Measurements from ENCODE around the gene ESD.
"Not testable (repeated sequence)": the region's sequence is repeated elsewhere in the genome, so short reads cannot be mapped to it uniquely, and the experiment has no call there.

ESD gene

DNA sequence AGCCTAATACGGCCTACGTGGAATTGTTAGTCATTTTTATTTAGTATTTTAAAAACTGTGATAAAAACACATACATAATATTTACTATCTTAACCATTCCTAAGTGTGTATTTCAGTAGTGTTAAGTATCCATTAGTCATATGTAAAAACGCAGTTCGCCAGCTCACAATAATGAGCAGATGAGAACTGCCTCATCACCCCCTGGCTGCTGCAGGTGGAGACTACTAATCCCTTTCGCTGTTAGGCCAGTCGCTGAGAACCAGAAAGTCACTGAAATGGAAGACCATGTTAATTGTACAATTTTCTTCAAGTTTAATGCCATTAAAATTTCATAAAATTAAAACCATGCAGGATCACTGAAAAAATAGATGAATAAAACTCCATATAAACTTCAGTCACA, 1.6 kb downstream of the ESD start:
- DNase-seq (ENCODE audit: low read depth), result no peak

DNA sequence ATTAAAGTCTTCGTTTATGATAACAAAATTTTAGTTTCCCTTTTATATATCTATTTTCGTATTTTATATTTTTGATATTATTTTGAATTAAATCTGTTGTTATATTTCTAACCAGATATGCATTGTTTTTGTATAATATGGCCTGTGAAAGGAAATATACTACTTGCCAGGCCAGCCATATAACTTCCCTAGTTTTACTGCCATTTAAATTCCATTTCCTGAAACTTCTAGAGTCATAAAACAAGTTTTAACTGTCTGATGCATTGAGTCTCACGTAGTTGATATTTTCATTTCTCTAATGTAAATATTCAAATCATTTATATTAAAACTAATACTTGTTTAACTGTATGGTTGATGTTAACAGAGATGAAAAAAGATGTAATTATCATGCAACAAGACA, 13.5 kb downstream of the ESD start:
- DNase-seq (ENCODE audit: low read depth), result no peak

DNA sequence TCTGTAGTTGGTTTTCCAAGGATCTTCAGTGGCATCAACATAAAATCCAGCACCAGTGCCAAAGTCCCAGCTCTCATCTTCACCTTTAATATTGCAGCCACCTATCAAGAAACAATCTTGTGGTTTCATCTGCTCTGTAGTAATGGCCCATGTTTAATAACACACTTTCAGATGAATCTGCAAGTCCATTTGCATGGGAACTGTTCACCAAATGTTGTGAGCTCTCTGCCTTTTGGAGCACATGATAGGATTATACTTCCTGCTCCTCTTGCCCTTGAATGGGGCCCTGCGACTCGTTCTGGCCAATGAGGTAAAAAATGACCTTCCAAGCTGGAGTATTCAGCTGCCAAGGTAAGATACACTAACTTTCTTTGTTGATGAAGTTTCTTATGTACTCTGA, 14.3 kb downstream of the ESD start:
- no peak for DNase-seq (ENCODE audit: low read depth)

DNA sequence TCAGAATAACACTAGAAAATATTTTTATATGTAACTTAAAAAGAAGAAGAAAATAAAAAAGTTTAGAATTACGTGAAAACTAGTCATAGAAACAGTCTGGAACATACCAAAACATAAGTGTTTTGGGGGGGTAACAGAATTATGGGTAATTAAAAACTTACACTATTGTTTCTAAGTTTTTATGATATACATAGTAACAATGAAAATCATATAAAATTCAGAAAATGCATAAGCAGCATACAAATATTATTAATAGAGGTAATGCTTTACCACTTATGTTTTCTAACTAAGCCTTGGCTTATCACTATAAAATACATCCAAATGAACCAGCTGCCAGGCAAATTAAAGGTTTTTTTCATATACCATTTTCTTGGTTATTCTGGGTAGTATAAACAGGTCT, 14.9 kb downstream of the ESD start:
- no peak for DNase-seq (ENCODE audit: low read depth)

DNA sequence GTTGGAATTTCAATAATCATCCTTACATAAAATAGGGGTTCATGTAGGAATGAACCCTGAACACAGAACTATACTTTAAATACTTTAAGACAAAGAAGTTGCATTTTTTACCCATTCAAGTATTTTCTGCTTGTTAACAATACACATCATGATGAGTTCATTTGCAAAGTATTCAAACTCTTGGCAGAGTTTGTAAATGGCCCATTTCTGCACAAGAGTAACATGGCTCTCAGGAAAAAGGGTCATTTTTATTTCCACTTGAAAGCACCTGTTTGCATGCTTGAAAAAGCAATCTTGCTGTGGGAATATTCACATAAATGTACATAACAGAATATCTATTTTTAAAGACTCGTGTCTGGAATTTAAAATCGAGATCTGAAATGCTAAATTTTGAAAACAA, 18.1 kb downstream of the ESD start:
- DNase-seq (ENCODE audit: low read depth), result no peak

DNA sequence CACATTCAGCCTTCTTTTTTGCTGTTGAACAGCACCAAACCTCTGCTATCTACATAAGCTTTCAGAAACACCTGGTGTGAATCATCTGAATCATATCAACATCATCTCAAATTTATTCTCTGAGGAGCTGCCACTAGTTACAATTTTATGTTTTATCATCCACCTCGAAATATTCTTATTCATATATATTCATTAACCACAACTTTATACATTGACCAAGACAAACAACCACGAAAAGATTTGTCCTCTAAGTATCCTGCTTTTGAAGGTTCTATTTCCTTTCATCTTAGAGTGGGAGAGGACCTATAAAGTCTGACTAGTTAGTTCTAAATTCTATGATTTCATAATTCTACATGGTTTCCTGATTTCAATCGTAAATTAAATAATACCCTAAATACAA, 18.9 kb downstream of the ESD start:
- no peak for DNase-seq (ENCODE audit: low read depth)

DNA sequence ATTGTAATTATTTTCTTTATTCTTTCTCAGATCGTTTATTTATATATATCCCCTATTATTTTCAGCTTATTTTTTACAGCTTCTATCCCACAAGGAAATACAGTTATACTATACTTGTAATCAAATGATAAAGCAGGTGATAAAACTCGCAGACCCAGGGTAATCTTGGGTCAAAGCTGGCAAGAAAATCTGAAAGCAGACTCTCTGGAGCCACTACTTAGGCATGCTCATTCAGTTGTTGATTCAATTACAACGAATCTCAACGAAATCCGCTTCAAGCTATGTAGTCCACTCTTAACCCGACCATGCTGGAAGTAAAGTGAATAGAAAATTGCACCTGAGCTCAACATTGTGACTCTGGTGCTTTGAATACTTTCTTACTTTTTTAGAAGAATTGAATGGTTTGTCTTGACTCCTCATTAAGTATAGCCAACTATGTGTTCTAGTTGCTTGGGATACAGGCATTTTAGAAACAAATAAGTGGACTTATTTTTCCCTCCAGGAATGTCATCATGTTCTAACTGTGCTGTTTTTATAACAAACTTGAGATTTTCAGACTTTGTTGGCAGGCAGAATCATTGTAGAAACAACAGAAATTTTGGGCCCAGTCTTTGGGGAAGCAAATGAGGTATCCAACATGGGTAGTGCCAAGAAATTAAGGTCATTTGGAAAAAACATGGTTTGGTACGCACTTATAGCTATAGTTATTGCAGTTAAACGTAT, 21.4 kb downstream of the ESD start:
- DNase-seq (ENCODE audit: low read depth), result no peak

DNA sequence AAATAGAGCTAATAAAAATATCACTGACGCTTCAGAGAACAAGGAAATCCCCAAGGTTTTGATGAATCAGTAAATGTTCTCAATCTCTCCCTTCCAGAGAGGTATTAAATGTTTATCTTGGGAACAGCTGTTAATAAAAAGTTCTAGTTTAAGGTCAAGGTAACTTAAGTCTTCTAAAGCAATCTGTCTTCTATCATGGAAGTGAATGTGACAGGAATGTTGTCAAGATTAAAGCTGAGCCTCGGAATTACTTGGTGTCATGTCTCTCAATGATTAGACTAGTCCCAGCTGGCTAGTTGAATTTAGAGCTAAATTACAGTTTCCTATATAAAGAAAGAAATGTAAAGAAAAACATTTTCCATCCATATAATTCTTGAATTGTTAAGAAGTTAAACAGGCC, 23.4 kb downstream of the ESD start:
- no peak for DNase-seq (ENCODE audit: low read depth)

DNA sequence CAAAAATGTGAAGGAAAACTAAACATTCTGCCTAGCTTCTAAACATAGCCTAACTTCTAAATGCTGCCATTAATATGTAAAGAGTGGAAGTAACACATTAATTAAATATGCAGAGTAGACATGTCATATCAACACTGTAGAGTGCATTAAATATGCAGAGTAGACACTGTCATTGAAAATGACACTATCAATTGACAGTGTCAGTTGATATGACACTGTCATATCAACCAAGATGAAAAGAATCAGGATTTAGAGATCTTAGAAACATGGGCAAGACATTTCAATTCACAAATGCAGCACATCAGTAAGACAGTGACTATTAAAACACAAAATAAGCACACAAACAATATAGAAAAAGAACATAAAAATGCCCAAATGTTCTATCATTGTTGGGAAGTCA, 25.3 kb downstream of the ESD start:
- no peak for DNase-seq (ENCODE audit: low read depth)

DNA sequence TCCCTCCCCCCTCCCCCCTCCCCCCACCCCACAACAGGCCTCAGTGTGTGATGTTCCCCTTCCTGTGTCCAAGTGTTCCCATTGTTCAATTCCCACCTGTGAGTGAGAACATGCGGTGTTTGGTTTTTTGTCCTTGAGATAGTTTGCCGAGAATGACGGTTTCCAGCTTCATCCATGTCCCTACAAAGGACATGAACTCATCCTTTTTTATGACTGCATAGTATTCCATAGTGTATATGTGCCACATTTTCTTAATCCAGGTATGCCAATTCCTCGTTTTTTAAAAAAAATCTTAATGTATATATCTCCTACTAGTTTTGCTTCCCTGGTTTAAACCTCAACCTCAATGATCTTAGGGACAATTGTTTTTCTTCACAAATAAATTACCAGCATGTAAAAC, 27.0 kb downstream of the ESD start:
- not testable (repeated sequence) for DNase-seq (ENCODE audit: low read depth)

DNA sequence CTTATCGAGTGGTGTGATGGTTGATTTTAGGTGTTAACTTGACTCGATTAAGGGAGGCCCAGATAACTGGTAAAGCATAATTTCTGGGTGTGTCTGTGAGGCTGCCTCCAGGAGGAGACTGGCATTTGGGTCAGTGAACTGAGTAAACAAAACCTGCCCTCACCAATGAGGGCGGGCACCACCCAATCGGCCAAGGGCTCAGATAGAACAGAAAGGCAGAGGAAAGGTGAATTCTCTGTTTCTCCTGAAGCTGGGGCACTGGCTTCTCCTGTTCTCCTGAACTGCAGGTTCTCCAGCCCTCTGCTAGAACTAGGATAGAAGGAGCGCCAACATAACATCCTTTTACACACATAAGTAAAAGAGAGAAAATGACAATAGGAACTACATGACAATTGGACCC, 35.1 kb downstream of the ESD start:
- DNase-seq (ENCODE audit: low read depth), result no peak

DNA sequence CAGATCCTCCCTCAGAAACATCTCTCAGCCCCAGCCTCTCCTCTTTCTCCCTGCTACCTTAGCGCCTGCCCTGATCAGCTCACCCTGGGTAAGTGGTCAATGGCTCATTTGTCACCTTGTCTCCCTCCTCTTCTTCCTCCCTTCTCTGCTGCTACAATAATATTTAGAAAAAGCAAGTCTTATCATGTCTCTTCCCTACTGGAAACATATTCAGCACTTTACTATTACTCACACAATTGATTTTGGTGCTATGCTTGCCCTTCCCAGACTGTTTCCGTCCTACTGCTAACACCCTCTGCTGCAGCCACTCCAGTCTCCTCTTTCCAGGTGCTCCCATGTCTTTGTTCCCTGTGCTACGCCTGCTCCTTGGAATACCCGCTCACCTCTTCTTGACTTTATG, 35.8 kb downstream of the ESD start:
- DNase-seq (ENCODE audit: low read depth), result no peak

DNA sequence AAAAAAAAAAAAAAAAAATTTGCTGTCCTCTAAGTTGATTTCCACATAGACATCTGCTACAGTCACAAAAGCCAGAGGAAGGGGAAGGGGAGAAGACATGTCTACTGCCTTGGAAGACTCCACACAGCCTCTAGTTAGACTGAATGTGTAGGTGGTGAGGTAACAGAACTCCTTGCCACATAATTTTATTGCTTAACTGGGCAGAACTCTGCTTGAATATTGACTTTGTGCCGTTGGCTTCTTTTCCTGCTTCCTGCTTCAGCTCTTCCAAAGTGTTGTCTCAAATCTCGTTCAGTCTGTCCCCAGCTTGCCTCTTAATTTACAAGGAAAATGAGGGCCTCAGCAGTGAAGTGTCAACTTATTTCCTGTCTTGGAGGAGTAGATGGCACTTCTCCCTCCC, 37.1 kb downstream of the ESD start:
- DNase-seq (ENCODE audit: low read depth), result no peak

DNA sequence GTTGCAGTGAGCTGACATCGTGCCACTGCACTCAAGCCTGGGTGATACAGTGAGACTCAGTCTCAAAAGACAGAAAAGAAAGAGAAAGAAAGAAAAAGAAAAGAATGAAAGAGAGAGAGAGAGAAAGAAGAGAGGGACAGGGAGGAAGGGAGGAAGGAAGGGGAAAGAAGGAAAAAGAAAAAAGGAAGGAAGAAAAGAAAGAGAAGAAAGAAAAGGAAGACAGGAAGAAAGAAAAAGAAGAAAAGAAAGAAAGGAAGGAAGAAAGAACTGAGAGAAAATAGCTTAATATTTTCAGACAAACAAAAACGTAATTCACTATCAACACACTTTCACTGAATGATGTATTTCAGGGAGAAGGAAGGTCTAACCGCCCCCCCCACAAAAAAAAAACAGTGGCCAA, 39.3 kb downstream of the ESD start:
- no peak for DNase-seq (ENCODE audit: low read depth)

DNA sequence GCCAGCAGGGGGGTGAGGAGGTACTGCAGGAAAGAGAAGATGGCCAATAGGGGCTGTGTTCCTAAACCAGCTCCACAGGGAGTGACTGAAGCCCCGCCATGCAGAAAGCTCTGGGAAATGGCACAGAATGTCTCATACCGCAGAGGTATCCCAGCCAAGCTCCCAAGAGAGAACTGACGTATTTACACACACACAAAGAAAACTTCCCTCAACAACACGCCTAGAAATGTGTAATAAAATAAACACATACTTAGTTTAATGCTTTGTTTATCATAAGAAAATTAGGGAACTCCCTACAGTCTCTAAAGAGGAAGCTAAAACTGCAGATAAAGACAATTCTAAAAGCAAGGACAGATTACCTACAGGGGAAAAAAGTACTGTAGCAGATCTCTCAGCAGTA, 40.0 kb downstream of the ESD start:
- DNase-seq (ENCODE audit: low read depth), result peak; percentile 21

DNA sequence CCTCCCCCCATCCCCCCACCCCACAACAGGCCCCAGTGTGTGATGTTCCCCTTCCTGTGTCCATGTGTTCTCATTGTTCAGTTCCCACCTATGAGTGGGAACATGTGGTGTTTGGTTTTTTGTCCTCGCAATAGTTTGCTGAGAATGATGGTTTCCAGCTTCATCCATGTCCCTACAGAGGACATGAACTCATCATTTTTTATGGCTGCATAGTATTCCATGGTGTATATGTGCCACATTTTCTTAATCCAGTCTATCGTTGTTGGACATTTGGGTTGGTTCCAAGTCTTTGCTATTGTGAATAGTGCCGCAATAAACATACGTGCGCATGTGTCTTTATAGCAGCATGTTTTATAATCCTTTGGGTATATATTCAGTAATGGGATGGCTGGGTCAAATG, 41.5 kb downstream of the ESD start:
- not testable (repeated sequence) for DNase-seq (ENCODE audit: low read depth)

DNA sequence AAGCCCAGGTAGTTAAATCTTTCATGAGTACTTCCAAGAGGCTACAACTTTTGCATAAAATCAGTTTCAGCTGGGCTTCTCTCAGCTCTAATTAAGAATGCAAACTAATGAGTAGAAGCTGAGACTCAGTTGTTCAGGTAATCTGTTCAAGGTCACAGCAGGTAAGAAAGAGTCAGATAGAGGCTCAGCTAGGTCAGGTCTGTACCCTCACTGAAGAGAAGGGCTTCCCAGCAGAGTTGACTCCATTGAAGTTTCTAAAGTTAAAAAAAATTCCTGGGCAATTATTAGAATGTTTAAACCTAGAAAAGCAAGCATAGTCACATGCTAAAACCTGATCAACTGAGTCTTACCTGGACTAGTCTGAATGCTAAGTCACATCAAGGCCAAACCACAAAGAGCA, 42.1 kb downstream of the ESD start:
- DNase-seq (ENCODE audit: low read depth), result no peak

DNA sequence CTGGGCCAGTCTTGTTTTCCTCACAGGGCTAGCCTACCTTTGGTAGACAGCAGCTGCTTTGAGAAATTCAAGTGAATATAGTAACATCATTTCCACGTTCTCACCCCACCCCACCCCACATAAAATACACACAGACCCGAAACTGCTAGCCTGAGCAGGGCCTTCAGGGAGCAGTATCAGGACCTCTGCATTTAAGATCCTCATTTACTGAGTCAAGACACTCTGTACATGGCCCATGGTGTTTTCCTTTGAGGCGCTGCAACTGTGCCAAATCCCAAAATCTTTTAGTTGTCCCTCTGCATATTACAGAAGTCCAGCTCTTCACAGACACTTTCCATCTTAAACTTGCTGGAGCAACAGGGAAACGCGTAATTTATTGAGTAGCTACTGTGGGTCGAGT, 43.0 kb downstream of the ESD start:
- DNase-seq (ENCODE audit: low read depth), result no peak

DNA sequence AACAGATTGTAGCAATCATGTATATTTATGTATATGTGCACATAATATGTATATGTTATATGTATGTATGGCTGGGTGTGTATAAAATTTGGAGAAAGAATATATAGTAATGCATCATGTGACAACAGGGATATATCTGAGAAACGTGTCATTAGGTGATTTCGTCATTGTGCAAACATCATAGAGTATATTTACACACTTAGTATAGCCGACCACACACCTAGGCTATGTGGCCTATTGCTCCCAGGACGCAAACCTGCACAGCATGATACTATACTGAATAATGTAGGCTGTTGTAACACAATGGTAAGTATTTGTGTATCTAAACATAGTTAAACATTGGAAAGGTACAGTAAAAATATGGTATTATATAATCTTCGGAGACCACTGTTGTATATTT, 43.8 kb downstream of the ESD start:
- no peak for DNase-seq (ENCODE audit: low read depth)

DNA sequence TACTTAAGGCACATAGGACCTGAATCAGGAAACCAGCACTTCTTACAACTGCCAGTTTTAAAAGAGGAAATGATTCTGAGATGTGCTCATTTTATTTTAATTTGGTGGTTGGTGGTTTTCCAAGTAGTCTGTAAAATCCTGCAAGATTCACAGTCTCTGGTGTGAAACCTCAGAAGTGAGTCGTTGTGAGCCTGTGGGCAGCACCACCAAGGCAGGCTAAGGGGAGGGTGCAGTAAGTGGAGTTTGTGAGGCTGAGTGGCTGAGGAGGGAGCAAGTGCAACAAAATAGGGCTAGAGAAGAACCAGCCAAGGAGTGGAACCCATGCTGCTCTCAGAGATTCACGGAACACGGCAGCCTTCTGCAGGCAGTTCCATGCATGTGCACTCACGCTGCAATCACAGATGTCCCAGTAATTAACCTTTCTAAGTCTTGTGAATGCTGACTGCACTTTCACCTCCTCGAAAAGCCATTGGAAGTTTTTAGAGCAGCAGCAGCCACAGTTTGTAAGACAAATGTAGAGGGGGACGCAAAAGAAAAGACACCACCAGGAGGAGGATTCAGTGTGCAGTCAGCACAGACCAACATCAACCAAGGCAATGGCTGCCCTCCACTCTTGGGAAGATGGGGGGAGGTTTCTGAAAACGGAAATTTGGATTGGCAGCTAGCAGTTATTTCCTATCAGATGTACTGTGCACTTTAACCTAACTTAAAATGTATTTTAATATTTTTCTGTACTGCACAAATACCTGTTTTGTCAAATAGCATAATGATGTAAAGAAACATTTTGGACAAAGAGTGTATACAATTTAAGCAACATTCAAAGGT, 44.9 kb downstream of the ESD start:
- peak; percentile 23 for DNase-seq (ENCODE audit: low read depth)

DNA sequence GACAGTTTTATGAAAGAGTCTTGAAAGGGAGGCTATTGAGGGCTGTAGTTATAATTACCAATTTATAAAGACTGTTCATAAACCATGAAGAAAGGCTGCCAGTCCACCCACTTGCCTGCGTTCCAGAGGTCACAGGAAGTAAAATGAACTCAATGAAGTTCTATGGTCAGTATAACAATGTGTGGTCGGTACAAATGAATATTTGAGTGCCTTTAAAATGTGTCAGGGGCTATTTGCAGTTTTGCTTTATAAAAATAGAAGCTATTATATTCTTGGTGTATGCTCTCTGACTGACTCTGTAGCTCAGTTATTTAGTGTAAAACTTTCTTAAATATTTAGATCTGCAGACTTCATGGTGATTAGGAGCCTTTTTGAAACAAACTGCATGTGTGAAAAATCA, 47.0 kb downstream of the ESD start:
- DNase-seq (ENCODE audit: low read depth), result no peak

DNA sequence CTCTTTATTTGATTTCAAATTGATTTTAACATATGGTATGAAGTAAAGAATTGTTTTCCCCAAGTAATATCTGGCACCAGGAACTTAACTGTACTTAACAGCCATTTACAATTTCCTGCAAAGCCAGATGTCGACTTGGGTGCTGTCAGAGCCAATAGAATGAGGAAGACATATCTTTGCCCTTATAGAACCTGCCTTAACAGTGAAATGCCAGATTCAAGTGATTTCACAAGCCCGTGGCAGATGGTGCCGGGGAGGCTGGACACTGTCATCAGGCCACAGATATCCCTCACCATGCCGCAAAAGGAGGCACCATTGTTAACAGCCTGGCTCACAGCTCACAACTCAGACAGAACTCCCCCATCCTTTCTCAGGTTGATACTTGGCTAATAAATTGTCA, 48.7 kb downstream of the ESD start:
- no peak for DNase-seq (ENCODE audit: low read depth)

DNA sequence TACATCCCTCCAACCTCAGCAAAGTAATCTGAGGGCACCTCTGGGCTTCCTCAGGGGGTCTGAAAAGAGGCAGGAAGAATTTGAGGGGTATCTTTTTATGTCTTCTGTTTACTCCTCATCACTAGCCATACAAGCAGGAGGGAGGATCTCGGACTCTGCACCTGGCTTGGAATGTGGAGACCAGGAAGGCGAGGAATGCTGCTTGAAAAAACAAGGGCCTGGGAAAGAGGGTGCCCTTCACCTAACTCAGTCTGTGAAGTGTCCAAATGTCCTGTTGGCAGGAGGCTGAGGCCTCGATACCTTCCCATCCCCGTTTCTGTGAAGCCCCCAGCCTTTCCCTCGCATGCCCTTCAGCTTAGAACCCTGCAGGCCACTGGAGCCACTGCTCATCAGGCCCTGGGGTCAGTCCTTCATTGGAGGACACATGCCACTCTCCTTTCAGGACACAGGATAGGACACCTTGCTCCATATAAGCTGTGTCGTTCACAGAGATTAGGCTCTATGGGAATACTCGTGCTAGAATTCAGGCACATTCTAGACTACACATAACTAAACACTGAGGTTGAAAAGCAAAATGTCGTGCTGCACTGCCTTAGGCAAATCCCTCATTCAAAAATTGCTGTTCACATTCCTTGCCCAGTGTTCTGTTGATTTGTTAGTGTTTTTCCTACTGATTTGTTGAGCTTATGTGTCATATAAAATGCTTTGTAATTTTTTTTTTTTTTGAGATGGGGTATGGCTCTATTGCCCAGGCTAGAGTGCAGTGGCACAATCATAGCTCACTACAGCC, 49.7 kb downstream of the ESD start:
- no peak for DNase-seq (ENCODE audit: low read depth)
